Erythroblast (primary cell): ENCODE data around the gene PSMD11.

ENCODE experiments used
- GATA1 ChIP-seq: IDR thresholded peaks from 2 replicates; pipeline ENCODE4 v1.6.1; 2011; ENCODE audit warnings: low read depth, mild to moderate bottlenecking, control low read depth, low read length, moderate library complexity
- POLR2A ChIP-seq: IDR thresholded peaks from 2 replicates; pipeline ENCODE4 v1.6.1; 2011; ENCODE audit warnings: mild to moderate bottlenecking, low read length

- TF ChIP-seq POLR2A (no peak), GATA1 (no peak)
These were observed 45.8 kb downstream of the PSMD11 start for GRCh38 chr17:32490101-32490482.
